Endothelial cell of umbilical vein (primary cell): Measurements from ENCODE around the gene CCDC91.

ENCODE experiments used
- CTCF ChIP-seq, 2 donors: IDR thresholded peaks; 1 replicate in 1 of 2; 2 replicates in 1 of 2; pipeline ENCODE4 v1.5.1; 2011; ENCODE audit warnings: low read length in 2 of 2, mild to moderate bottlenecking in 2 of 2, moderate library complexity in 2 of 2, control low read depth in 1 of 2, inconsistent platforms in 1 of 2, low read depth in 1 of 2; ENCODE audit not compliant: insufficient read depth in 1 of 2; ENCODE audit errors: extremely low read depth in 1 of 2
- EZH2 ChIP-seq: IDR thresholded peaks from 2 replicates; pipeline ENCODE4 v1.6.1; 2012; ENCODE audit warnings: borderline replicate concordance, low read depth, mild to moderate bottlenecking, moderate library complexity, low read length, inconsistent platforms; ENCODE audit not compliant: severe bottlenecking
- GATA2 ChIP-seq: IDR thresholded peaks from 2 replicates; pipeline ENCODE4 v1.7.0; 2011; ENCODE audit warnings: low read depth, mild to moderate bottlenecking, moderate library complexity, mixed read lengths, low read length; ENCODE audit not compliant: insufficient read length, insufficient read depth
- JUN ChIP-seq: IDR thresholded peaks from 2 replicates; pipeline ENCODE4 v1.6.1; 2011; ENCODE audit warnings: borderline replicate concordance, low read depth; ENCODE audit not compliant: insufficient read length, insufficient read depth
- MAX ChIP-seq: IDR thresholded peaks from 2 replicates; pipeline ENCODE4 v1.6.1; 2011; ENCODE audit not compliant: insufficient read depth, insufficient read length
- MYC ChIP-seq: IDR thresholded peaks from one replicate; pipeline ENCODE4 v1.6.1; 2011; ENCODE audit warnings: mild to moderate bottlenecking, low read depth, low read length
- POLR2A ChIP-seq: IDR thresholded peaks from 2 replicates; pipeline ENCODE4 v1.6.1; 2012; ENCODE audit warnings: low read depth, mild to moderate bottlenecking, control low read depth, low read length
- POLR2AphosphoS5 ChIP-seq: IDR thresholded peaks from 2 replicates; pipeline ENCODE4 v1.6.1; 2012; ENCODE audit warnings: low read depth, mild to moderate bottlenecking, control low read depth, low read length, moderate library complexity; ENCODE audit not compliant: insufficient read depth

DNA sequence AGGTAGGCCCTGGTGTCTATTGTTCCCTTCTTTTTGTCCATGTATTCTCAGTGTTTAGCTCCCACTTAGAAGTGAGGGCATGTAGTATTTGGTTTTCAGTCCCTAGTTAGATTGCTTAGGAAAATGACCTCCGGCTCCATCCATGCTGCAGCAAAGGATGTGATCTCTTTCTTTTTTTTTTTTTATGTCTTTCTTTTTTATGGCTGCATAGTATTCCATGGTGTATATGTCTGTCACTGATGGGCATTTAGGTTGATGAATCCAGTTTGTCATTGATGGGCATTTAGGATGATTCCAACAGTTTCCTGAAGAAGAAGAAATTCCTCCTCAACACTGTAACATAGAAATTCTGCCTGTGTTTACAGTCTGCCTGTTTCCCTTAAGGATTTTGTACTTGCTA, 231.1 kb downstream of the CCDC91 start:
- TF ChIP-seq POLR2AphosphoS5 (no peak), CTCF (IDR thresholded peaks at IDR 0.05; ENCODE audit: extremely low read depth in 1 of 2, insufficient read depth in 1 of 2, low read depth in 1 of 2, low read length in 2 of 2) (no peak), EZH2 (no peak), MAX (no peak), POLR2A (no peak), MYC (no peak), JUN (no peak), GATA2 (no peak)
